HL-60 (cell line): Measurements from ENCODE around the gene ANKS1A.

ENCODE experiments used
- DNase-seq, 2 experiments: peaks; one replicate each; pipeline ENCODE4 v3.0.0-alpha.2; 2010 to 2020; ENCODE audit warnings: low read depth in 1 of 2, low spot score in 1 of 2
- H3K27ac ChIP-seq: fragments of 250-450 bp; sonication (Bioruptor Pico); replicated peaks from 2 replicates; pipeline ENCODE4 v1.5.1; 2020; ENCODE audit warnings: mild to moderate bottlenecking, moderate library complexity
- H3K27me3 ChIP-seq: fragments of 250-450 bp; sonication (Bioruptor Pico); 2 replicates; pipeline ENCODE4 v1.5.1; 2021; ENCODE audit warnings: mild to moderate bottlenecking, moderate library complexity; ENCODE audit not compliant: insufficient read depth, poor library complexity, severe bottlenecking
- H3K4me3 ChIP-seq: replicated peaks from 2 replicates; pipeline ENCODE4 v1.5.1; 2011; ENCODE audit warnings: mild to moderate bottlenecking, control low read depth, low read length; ENCODE audit not compliant: insufficient read depth
- GABPA ChIP-seq: IDR thresholded peaks from 2 replicates; pipeline ENCODE4 v1.6.1; 2012; ENCODE audit warnings: low read depth
- POLR2AphosphoS5 ChIP-seq: IDR thresholded peaks from 2 replicates; pipeline ENCODE4 v1.6.1; 2012; ENCODE audit warnings: low read depth
- SPI1 ChIP-seq: IDR thresholded peaks from 2 replicates; pipeline ENCODE4 v1.6.1; 2012; ENCODE audit warnings: low read depth, mild to moderate bottlenecking, borderline replicate concordance
- TF ChIP-seq, protein P1 (sequence below): IDR thresholded peaks from one replicate; pipeline ENCODE4 v1.5.1; 2011; ENCODE audit warnings: low read length, control low read depth, inconsistent platforms; ENCODE audit not compliant: insufficient read depth
- TF ChIP-seq, protein P2 (sequence below): IDR thresholded peaks from 2 replicates; pipeline ENCODE4 v1.6.1; 2012; ENCODE audit warnings: low read depth; ENCODE audit not compliant: insufficient replicate concordance

Gene ANKS1A

GRCh38 chr6:35063701-35064280 lies 174.7 kb downstream of the ANKS1A start:
- no peaks in the 10 kb centered on the region for H3K27me3 ChIP-seq
- H3K4me3 ChIP-seq, result no peak overlapping the region
- no peak for TF ChIP-seq POLR2AphosphoS5
- TF ChIP-seq, protein P1, sequence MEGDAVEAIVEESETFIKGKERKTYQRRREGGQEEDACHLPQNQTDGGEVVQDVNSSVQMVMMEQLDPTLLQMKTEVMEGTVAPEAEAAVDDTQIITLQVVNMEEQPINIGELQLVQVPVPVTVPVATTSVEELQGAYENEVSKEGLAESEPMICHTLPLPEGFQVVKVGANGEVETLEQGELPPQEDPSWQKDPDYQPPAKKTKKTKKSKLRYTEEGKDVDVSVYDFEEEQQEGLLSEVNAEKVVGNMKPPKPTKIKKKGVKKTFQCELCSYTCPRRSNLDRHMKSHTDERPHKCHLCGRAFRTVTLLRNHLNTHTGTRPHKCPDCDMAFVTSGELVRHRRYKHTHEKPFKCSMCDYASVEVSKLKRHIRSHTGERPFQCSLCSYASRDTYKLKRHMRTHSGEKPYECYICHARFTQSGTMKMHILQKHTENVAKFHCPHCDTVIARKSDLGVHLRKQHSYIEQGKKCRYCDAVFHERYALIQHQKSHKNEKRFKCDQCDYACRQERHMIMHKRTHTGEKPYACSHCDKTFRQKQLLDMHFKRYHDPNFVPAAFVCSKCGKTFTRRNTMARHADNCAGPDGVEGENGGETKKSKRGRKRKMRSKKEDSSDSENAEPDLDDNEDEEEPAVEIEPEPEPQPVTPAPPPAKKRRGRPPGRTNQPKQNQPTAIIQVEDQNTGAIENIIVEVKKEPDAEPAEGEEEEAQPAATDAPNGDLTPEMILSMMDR, result no peak
- TF ChIP-seq GABPA, result no peak
- no peak for TF ChIP-seq SPI1
- TF ChIP-seq, protein P2, sequence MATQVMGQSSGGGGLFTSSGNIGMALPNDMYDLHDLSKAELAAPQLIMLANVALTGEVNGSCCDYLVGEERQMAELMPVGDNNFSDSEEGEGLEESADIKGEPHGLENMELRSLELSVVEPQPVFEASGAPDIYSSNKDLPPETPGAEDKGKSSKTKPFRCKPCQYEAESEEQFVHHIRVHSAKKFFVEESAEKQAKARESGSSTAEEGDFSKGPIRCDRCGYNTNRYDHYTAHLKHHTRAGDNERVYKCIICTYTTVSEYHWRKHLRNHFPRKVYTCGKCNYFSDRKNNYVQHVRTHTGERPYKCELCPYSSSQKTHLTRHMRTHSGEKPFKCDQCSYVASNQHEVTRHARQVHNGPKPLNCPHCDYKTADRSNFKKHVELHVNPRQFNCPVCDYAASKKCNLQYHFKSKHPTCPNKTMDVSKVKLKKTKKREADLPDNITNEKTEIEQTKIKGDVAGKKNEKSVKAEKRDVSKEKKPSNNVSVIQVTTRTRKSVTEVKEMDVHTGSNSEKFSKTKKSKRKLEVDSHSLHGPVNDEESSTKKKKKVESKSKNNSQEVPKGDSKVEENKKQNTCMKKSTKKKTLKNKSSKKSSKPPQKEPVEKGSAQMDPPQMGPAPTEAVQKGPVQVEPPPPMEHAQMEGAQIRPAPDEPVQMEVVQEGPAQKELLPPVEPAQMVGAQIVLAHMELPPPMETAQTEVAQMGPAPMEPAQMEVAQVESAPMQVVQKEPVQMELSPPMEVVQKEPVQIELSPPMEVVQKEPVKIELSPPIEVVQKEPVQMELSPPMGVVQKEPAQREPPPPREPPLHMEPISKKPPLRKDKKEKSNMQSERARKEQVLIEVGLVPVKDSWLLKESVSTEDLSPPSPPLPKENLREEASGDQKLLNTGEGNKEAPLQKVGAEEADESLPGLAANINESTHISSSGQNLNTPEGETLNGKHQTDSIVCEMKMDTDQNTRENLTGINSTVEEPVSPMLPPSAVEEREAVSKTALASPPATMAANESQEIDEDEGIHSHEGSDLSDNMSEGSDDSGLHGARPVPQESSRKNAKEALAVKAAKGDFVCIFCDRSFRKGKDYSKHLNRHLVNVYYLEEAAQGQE, result no peak
- no peak overlapping the region for H3K27ac ChIP-seq
- DNase-seq, result no peak

DNA sequence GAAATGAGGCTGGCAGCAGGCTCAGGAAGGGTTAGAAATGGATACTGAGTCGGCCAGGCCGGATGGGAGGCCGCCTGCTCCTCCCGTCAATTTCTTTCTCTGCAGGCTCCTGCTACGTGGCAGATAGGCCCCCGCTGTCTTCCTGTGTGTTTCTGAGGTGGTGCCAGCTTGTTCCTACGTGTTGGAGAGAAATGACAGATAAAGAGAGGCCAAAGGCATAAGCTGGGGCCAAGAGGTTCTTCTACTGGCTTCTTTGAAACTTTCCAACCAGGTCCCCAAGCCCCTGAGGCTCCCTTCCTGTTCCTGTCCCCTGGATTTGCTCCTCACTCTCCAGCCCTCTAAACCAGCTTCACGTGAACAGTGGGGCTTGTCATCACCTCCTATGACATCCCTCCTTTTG lies 175.2 kb downstream of the ANKS1A start:
- Histone ChIP-seq H3K27ac (no peak overlapping the region), H3K27me3 (no peaks in the 10 kb centered on the region), H3K4me3 (no peak overlapping the region)
- no peak for DNase-seq
- TF ChIP-seq, protein P2, result no peak
- no peak for TF ChIP-seq POLR2AphosphoS5
- TF ChIP-seq GABPA, result no peak
- TF ChIP-seq SPI1, result no peak
- TF ChIP-seq, protein P1, result no peak

DNA sequence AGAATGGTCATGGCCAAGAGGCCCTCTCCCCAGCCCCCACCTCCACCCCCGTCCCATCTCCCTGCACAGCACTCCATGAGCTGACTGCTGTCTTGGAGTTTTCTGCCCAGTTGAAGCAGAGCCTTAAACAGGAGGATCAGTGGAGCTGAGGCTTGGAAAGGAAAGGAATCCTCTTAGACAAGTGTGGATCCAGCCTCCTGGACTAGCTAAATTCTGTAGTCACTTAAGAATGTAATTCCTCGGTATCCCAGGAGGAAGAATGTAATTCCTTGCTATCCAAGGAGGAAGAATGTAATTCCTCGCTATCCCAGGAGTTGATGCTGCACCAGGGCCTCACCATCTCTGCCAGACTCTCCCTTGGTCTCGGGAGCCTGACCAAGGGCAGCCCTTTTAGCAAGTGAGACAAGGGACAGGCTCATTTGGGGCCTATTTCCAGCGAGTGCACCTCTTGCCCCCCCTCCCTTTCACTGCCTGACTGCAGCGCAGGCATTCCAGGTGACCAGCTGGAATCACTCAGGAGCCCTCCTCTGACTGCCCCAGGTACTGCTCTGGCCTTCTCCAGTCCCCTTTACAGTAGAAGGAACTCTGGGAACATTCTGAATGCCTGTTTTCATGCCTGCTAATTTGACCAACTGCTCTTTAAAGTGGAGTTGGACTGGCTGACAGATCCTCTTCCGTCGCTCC lies 175.8 kb downstream of the ANKS1A start:
- H3K4me3 ChIP-seq, result no peak overlapping the region
- H3K27me3 ChIP-seq, result no peaks in the 10 kb centered on the region
- no peak overlapping the region for H3K27ac ChIP-seq
- no peak for DNase-seq
- TF ChIP-seq POLR2AphosphoS5, result no peak
- TF ChIP-seq, protein P1, result no peak

- DNase-seq, result no peak
- H3K4me3 ChIP-seq, result no peak overlapping the region
- H3K27me3 ChIP-seq, result no peaks in the 10 kb centered on the region
- no peak for TF ChIP-seq GABPA
- no peak overlapping the region for H3K27ac ChIP-seq
Observed at GRCh38 chr6:35065441-35065800, 176.4 kb downstream of the ANKS1A start.
